Measurements from ENCODE around the gene TCIRG1.

DNA sequence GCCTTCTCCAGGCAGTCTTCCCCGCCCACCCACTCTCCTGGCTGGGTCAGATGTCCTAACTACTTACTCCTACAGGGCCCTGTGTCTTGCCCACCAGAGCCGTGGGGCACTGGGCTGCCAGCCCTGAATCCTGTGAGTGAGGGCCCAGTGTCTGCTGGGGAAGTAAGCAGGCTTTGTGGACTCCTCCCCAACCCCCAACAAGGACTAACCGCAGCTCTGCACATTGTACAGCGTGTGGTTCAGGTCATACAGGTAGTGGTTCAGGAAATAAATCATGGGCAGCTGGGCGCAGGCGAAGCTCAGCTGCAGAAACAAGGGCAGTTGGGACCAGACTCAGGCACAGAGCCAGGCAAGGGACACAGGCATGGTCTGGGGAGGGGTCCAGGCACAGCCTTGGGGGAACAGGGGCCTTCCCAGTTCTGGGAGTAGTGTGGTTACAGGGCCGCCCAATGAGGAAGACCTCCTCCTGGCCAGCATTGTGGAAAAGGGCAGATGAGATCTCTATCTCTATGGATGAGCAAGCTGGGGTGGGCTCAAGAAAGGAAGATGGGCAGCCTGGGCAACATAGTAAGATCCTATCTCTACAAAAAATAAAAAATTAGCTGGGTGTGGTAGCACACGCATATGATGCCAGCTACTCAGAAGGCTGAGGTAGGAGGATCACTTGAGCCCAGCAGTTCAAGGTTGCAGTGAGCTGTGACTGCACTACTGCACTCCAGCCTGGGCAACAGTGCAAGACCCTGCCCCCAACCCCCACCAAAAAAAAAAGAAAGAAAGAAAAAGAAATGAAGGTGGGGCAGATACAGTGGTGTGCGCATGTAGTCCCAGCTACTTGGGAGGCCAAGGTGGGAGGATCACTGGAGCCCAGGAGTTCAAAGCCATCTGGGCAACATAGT is 40.4 kb upstream of the TCIRG1 start:
- no peak for TF ChIP-seq POLR2A (IDR thresholded peaks at IDR 0.05)
- no peak for TF ChIP-seq CTCF (IDR thresholded peaks at IDR 0.05)

All from upper lobe of left lung (tissue), 4 donors.